ENCODE measurements around the gene STK10. TPM values are rescaled to one million over a fixed set of nuclear protein-coding genes. Genes with fewer than 3 reads are reported as not detected.

The STK10 gene
- total and polyA plus RNA-seq, 12 donors: 5.5 to 39.1 (median 19.0) TPM

GRCh38 chr5:172008111-172008455 lies 179.9 kb downstream of the STK10 start:
- H3K27ac ChIP-seq: no peak overlapping the region
- no peak overlapping the region for H3K4me3 ChIP-seq
- H3K27me3 ChIP-seq: no peaks in the 10 kb centered on the region
- TF ChIP-seq CTCF (IDR thresholded peaks at IDR 0.05) (no peak), POLR2A (IDR thresholded peaks at IDR 0.05) (no peak)
- intact Hi-C loops (cut with DNase I): loop anchor here in 1 of 2 donors (10.0 kb wide), 1 partner anchor 93 kb away; no protein-coding TSS in a partner anchor
- DNase-seq: no peak
- peaks cover 31 to 33% of the 10 kb centered on the region in 2 donors for H3K4me1 ChIP-seq (replicated peaks in 1 of 2)
- H3K9me3 ChIP-seq (replicated peaks in 1 of 3): no peaks in the 10 kb centered on the region
- 32 to 37% (median 34%) methylated on average over 3 of the region's 3 CpGs for WGBS, 4 donors
- H3K36me3 ChIP-seq (replicated peaks in 1 of 2): no peaks in the 10 kb centered on the region

GRCh38 chr5:172007175-172008110 lies 180.6 kb downstream of the STK10 start:
- H3K27me3 ChIP-seq: no peaks in the 10 kb centered on the region
- H3K4me1 ChIP-seq (replicated peaks in 1 of 2): peaks cover 37 to 38% of the 10 kb centered on the region in 2 donors
- 27 to 30% (median 28%) methylated on average over 37 of the region's 37 CpGs for WGBS, 4 donors
- intact Hi-C loops (cut with DNase I): loop anchor here in 1 of 2 donors (10.0 kb wide), 1 partner anchor 93 kb away; no protein-coding TSS in a partner anchor
- TF ChIP-seq CTCF (IDR thresholded peaks at IDR 0.05) (no peak), POLR2A (IDR thresholded peaks at IDR 0.05) (no peak)
- H3K27ac ChIP-seq: peak overlapping the region; percentile 91 to 98 (median 97)
- H3K36me3 ChIP-seq (replicated peaks in 1 of 2): no peaks in the 10 kb centered on the region
- peak overlapping the region; percentile 43 to 87 (median 77) for H3K4me3 ChIP-seq
- no peaks in the 10 kb centered on the region for H3K9me3 ChIP-seq (replicated peaks in 1 of 3)
- peak in 2 of 7 donors; percentile 22 to 53 for DNase-seq

- Histone ChIP-seq H3K27me3 (no peaks in the 10 kb centered on the region), H3K9me3 (replicated peaks in 1 of 3) (no peaks in the 10 kb centered on the region), H3K4me3 (peak within 1 kb of the TSS; percentile 43 to 87 (median 77)), H3K36me3 (replicated peaks in 1 of 2) (no peaks in the 10 kb centered on the region), H3K27ac (peak within 1 kb of the TSS; percentile 91 to 98 (median 97)), H3K4me1 (replicated peaks in 1 of 2) (peaks cover 37 to 44% of the 10 kb centered on the region in 2 donors)
- intact Hi-C loops (cut with DNase I): loop anchor here in 1 of 2 donors (10.0 kb wide), 1 partner anchor 92 kb away; no protein-coding TSS in a partner anchor
- WGBS, 4 donors: 0 to 1% (median 0%) methylated on average over 25 to 81 of the region's 81 CpGs
- TF ChIP-seq CTCF (IDR thresholded peaks at IDR 0.05): no peak
- peak; percentile 77 to 89 for TF ChIP-seq POLR2A (IDR thresholded peaks at IDR 0.05)
- peak; percentile 95 to 98 (median 98) for DNase-seq
Measured at GRCh38 chr5:172006321-172007174, 181.5 kb downstream of the STK10 start, which contains the start of gene FBXW11. FBXW11 (minus strand) TSS chr5:172006638; CDS start chr5:172006502, 136 bp downstream.
